Activated T-cell treated with anti-CD3 and anti-CD28 coated beads for 24 hours (primary cell): Measurements from ENCODE around the gene CLDN34.

ENCODE experiments used
- DNase-seq: peaks from one replicate; pipeline ENCODE4 v3.0.0-alpha.2; 2020; ENCODE audit warnings: low read depth

The CLDN34 gene

GRCh38 chrX:9980927-9981326 is 13.8 kb downstream of the CLDN34 start:
- DNase-seq, result no peak

- no peak for DNase-seq
These were observed 16.3 kb downstream of the CLDN34 start for GRCh38 chrX:9983441-9983840.

GRCh38 chrX:9983846-9984245 is 16.7 kb downstream of the CLDN34 start:
- DNase-seq, result no peak

GRCh38 chrX:9988762-9989161 is 21.6 kb downstream of the CLDN34 start:
- no peak for DNase-seq

GRCh38 chrX:9992061-9992460 is 24.9 kb downstream of the CLDN34 start:
- no peak for DNase-seq

GRCh38 chrX:9992724-9993123 is 25.6 kb downstream of the CLDN34 start:
- no peak for DNase-seq

GRCh38 chrX:9995855-9996339 is 28.7 kb downstream of the CLDN34 start:
- peak; percentile 55 for DNase-seq

- no peak for DNase-seq
These were observed 29.9 kb downstream of the CLDN34 start for GRCh38 chrX:9997041-9997440.

- DNase-seq, result peak; percentile 36
These were observed 30.4 kb downstream of the CLDN34 start for GRCh38 chrX:9997524-9997923.

- no peak for DNase-seq
These were observed 34.3 kb downstream of the CLDN34 start for GRCh38 chrX:10001496-10001895.

- no peak for DNase-seq
These were observed 37.8 kb downstream of the CLDN34 start for GRCh38 chrX:10004832-10005475.

GRCh38 chrX:10006086-10006485 is 38.9 kb downstream of the CLDN34 start:
- DNase-seq, result no peak

GRCh38 chrX:10006770-10007169 is 39.6 kb downstream of the CLDN34 start:
- no peak for DNase-seq

GRCh38 chrX:10007621-10008020 is 40.5 kb downstream of the CLDN34 start:
- DNase-seq, result no peak

- DNase-seq, result no peak
These were observed 41.4 kb downstream of the CLDN34 start for GRCh38 chrX:10008483-10009056.

- no peak for DNase-seq
These were observed 42.6 kb downstream of the CLDN34 start for GRCh38 chrX:10009741-10010140.

- DNase-seq, result no peak
These were observed 43.5 kb downstream of the CLDN34 start for GRCh38 chrX:10010686-10011085.

GRCh38 chrX:10011261-10011931 is 44.2 kb downstream of the CLDN34 start:
- DNase-seq, result no peak

GRCh38 chrX:10011991-10012390 is 44.8 kb downstream of the CLDN34 start:
- DNase-seq, result no peak

GRCh38 chrX:10014462-10015354 is 47.5 kb downstream of the CLDN34 start:
- DNase-seq, result peak; percentile 53

GRCh38 chrX:10015355-10015722 is 48.2 kb downstream of the CLDN34 start:
- no peak for DNase-seq

GRCh38 chrX:10015723-10016518 is 48.8 kb downstream of the CLDN34 start:
- DNase-seq, result no peak
